GM18502 (cell line): Measurements from ENCODE around the gene ZKSCAN1.
"Not testable (repeated sequence)": the region's sequence is repeated elsewhere in the genome, so short reads cannot be mapped to it uniquely, and the experiment has no call there.

Experiments used
- ATAC-seq: cut with Tn5 transposase; IDR thresholded peaks from one replicate; pipeline ENCODE4 v1.9.1; 2021; ENCODE audit warnings: mild to moderate bottlenecking; ENCODE audit not compliant: unreplicated experiment, poor library complexity

ZKSCAN1 gene

GRCh38 chr7:99997545-99998137 lies 17.8 kb upstream of the ZKSCAN1 start:
- ATAC-seq, result no peak

DNA sequence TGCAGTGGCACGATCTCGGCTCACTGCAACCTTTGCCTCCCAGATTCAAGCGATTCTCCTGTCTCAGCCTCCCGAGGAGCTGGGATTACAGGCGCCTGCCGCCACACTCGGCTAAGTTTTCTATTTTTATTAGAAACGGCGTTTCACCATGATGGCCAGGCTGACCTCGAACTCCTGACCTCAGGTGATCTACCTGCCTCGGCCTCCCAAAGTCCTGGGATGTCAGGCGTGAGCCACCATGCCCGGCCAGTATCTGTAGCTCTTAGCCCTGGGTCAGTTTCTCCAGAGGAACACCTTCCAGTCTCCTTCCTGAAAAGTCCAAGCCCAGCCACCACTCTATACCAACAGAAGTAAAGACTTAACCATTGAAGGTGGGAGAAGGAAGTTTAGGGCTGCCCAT lies 15.2 kb upstream of the ZKSCAN1 start:
- ATAC-seq, result no peak

DNA sequence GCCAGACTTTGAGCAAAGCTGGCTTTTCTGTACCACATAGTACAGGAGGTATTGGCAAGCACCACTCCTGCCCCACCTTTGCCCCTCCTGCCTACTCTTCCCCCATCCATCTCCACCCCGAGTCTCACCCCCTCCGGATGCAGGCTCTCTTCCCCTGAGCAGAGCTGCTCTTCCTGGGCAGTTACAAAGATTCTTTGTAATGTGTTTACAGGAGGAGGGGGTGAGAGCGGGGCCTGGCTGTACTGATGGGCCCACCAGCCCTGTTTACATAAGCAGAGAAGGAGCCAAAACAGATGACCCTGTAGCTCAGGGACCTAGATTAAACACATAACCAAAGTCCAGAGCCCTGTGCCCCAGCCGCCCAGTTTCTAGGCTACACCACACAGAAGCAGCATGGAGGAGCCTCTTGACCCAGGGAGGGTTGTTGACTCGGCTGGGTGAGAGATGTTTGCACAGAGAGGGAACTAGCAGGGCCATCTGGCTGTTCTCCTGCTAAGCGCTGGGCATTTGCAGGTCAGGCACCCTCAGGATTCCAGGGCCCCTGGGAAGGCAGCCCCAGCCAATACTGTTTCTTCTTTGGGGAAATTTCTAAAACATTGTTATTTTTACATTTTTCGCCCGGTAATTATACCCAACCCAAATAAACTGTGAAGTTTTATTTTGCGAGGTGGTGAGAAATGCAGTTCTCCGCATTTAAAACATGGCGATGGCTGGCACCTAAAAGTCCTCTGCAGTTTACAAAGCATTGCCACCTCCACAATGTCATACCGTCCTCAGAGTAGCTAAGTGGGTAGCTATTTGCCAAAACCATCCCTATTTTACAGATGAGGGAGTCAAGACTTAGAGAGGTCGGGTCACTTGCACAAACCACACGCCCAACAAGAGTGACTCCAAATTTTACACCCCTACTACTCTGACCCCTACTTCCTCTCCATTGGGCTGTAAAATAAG lies 11.4 kb upstream of the ZKSCAN1 start:
- ATAC-seq, result no peak

GRCh38 chr7:100007887-100008286 lies 7.5 kb upstream of the ZKSCAN1 start:
- no peak for ATAC-seq

DNA sequence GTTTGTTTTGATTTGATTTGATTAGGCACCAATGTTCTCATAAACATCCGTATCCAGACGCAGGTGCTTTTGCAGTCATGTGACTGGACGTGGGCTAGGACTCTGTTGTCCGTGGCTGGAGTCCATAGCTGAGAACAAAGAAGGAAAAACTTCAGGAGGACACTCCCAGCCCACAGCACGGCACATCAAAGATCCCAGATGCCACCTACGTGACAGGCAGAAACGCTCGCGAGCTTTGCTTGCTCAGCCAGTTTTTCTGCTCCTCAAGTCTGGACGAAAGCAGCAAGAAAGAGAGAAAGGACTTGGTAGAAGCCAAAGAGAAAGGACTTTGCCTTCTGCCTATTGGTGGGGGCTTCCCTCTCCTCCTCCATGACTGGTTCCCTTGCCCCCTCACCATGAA lies 6.9 kb upstream of the ZKSCAN1 start:
- no peak for ATAC-seq

DNA sequence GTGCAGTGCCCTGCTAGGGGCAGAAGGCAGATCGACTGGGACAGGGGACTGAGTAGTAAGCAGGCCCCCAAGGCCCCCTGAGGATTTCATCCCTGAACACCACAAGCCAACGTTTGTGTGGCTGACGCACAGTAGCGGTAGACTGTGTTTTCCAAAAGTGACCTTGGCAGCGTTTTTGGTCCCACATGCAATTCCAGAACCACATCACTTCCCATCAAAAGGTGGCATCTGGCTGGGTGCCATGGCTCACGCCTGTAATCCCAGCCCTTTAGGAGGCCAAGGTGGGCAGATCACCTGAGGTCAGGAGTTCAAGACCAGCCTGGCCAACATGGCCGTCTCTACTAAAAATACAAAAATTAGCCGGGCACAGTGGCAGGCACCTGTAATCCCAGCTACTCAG lies 5.4 kb upstream of the ZKSCAN1 start:
- not testable (repeated sequence) for ATAC-seq

- no peak for ATAC-seq
These were observed 4.5 kb upstream of the ZKSCAN1 start for GRCh38 chr7:100010901-100011300.

- no peak for ATAC-seq
These were observed 3.9 kb upstream of the ZKSCAN1 start for GRCh38 chr7:100011516-100011915.

DNA sequence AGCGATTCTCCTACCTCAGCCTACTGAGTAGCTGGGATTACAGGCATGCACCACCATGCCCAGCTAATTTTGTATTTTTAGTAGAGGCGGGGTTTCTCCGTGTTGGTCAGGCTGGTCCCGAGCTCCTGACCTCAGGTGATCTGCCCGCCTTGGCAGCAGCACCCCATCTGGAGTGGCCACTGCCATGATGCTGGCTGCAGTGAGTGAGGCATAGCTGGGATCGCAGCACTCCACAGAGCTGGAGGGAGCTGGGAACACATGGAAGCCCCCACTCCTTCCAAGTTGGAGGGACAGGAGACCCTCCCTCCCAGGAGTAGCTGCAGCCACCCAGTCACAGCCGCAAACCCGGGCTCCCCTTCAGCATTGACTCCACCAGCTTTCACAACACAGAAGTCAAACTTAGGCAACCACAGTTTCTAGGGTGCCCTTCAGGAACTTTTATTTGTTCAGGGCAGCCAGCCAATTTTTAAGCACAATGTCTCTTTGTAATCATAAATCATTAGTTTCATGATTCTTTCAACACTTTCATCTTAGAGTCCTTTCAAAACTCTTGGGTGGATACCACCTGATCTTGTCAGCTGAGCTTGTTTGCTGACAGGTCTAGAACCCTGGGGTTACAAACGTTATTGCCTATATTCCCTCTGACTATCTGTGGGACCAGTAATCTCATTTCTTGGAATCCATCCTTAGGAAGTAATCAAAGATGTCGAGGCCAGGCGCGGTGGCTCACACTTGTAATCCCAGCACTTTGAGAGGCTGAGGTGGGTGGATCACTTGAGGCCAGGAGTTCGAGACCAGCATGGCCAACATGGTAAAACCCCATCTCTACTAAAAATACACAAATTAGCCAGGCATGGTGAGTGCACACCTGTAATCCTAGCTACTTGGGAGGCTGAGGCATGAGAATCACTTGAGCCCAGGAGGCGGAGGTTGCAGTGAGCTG lies 2.7 kb upstream of the ZKSCAN1 start:
- not testable (repeated sequence) for ATAC-seq

DNA sequence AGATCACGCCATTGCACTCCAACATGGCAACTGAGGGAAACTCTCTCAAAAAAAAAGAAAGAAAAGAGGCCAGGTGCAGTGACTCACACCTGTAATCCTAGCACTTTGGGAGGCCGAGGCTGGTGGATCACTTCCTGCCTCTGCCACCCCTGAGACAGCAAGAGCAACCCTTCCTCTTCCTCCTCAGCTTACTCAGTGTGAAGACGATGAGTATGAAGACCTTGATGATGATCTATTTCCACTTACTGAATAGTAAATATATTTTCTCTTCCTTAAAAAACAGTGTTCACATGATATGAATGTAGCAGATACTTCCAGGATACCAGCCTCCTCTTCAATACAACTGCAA lies 2.1 kb upstream of the ZKSCAN1 start:
- no peak for ATAC-seq

DNA sequence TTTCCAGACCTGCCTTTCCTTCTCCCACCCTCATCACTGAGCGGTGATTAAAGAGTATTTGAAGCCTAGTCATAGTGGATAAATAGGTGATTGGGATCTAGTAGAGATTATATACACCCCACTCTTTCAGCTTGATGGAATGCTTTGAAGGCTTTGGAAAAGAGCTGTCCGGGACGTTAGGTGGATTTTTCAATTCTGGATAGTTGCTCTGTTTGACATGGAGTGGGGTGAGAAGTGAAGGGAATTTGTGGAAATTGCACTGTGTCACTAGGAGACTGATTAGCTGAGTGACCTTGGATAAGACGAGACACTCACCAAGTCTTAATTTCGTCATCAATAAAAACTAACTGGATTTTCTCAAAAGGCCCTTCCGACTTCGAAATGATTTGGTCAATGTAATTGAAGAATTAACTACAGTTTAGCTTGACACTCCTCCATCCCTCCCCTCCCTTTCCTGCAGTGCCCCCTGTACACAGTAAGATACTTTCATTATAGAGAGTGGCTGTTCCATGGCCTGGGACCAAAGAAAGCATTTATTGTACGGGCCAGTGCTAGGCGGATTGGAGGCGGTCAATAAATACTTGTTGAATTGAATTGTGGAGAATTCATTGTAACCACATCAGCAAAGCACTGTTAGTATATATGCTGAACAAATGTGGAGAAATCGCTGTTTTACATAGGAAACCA lies 962 bp downstream of the ZKSCAN1 start:
- ATAC-seq, result no peak

GRCh38 chr7:100017300-100017699 lies 1.9 kb downstream of the ZKSCAN1 start:
- ATAC-seq, result no peak

DNA sequence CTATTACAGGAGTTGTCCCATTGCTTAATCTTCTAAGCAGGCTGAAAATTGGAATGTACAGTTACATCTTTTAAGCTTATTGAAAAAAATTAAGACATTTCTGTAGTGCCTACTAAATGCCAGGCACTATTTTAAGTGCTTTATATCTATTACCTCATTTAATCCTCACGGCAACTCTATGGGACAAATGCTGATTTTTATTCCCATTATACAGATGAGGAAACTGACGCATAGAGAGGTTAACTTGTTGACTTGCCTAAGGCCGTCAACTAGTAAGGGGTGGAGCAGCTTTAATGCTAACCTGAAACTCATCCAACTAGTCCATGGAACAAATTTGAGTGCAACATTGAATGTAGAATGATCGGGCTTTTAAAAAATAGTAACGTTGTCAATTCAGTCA lies 2.5 kb downstream of the ZKSCAN1 start:
- ATAC-seq, result no peak

GRCh38 chr7:100019908-100020307 lies 4.5 kb downstream of the ZKSCAN1 start:
- no peak for ATAC-seq

GRCh38 chr7:100021297-100021696 lies 5.9 kb downstream of the ZKSCAN1 start:
- no peak for ATAC-seq

GRCh38 chr7:100022621-100023020 lies 7.2 kb downstream of the ZKSCAN1 start:
- no peak for ATAC-seq

DNA sequence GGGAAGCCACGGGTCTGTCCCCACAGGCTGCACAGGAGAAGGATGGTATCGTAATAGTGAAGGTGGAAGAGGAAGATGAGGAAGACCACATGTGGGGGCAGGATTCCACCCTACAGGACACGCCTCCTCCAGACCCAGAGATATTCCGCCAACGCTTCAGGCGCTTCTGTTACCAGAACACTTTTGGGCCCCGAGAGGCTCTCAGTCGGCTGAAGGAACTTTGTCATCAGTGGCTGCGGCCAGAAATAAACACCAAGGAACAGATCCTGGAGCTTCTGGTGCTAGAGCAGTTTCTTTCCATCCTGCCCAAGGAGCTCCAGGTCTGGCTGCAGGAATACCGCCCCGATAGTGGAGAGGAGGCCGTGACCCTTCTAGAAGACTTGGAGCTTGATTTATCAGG lies 8.1 kb downstream of the ZKSCAN1 start:
- no peak for ATAC-seq

DNA sequence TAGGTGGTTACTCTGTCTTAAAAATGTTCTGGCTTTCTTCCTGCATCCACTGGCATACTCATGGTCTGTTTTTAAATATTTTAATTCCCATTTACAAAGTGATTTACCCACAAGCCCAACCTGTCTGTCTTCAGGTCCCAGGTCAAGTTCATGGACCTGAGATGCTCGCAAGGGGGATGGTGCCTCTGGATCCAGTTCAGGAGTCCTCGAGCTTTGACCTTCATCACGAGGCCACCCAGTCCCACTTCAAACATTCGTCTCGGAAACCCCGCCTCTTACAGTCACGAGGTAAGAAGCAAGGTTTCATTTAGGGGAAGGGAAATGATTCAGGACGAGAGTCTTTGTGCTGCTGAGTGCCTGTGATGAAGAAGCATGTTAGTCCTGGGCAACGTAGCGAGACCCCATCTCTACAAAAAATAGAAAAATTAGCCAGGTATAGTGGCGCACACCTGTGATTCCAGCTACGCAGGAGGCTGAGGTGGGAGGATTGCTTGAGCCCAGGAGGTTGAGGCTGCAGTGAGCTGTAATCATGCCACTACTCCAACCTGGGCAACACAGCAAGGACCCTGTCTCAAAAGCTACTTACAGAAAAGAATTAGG lies 8.7 kb downstream of the ZKSCAN1 start:
- ATAC-seq, result no peak

GRCh38 chr7:100027197-100027596 lies 11.8 kb downstream of the ZKSCAN1 start:
- ATAC-seq, result no peak

GRCh38 chr7:100029596-100029995 lies 14.2 kb downstream of the ZKSCAN1 start:
- ATAC-seq, result no peak
